Measurements from ENCODE around the gene PDE7B. TPM values are rescaled to one million over a fixed set of nuclear protein-coding genes. Genes with fewer than 3 reads are reported as not detected.

The PDE7B gene
- total RNA-seq, 1 donor from 2014 or later = 0.84 TPM

DNA sequence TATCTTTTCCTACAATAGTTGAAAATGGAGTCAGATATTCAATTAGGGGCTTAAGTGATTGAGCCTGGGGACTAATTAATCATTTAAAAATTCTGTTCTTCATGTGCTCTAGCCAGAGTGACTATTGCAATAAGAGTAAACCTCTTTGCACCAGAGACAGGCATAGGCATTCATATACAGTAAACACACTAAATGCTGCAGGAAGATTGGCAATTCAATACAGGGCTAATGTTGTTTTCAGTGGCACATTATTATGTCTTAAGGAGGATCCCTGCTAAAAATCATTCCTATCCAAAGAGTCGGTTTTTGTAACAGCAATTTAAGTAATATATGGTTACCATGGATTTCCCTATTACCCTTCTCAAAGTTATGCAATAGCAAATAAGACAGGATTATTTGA lies 1.2 kb downstream of the PDE7B start:
- Histone ChIP-seq H3K4me3 (ENCODE audit: low read depth, low read length) (peak overlapping the region; percentile 7), H3K27me3 (ENCODE audit: control insufficient read depth, insufficient read depth, low read length) (no peaks in the 10 kb centered on the region), H3K36me3 (ENCODE audit: control insufficient read depth, insufficient read depth, low read length) (no peaks in the 10 kb centered on the region)
- DNase-seq (ENCODE audit: low read depth) = no peak
- TF ChIP-seq, protein P1, sequence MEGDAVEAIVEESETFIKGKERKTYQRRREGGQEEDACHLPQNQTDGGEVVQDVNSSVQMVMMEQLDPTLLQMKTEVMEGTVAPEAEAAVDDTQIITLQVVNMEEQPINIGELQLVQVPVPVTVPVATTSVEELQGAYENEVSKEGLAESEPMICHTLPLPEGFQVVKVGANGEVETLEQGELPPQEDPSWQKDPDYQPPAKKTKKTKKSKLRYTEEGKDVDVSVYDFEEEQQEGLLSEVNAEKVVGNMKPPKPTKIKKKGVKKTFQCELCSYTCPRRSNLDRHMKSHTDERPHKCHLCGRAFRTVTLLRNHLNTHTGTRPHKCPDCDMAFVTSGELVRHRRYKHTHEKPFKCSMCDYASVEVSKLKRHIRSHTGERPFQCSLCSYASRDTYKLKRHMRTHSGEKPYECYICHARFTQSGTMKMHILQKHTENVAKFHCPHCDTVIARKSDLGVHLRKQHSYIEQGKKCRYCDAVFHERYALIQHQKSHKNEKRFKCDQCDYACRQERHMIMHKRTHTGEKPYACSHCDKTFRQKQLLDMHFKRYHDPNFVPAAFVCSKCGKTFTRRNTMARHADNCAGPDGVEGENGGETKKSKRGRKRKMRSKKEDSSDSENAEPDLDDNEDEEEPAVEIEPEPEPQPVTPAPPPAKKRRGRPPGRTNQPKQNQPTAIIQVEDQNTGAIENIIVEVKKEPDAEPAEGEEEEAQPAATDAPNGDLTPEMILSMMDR (IDR thresholded peaks at IDR 0.05; ENCODE audit: insufficient read depth, low read length, poor library complexity, severe bottlenecking) = no peak

DNA sequence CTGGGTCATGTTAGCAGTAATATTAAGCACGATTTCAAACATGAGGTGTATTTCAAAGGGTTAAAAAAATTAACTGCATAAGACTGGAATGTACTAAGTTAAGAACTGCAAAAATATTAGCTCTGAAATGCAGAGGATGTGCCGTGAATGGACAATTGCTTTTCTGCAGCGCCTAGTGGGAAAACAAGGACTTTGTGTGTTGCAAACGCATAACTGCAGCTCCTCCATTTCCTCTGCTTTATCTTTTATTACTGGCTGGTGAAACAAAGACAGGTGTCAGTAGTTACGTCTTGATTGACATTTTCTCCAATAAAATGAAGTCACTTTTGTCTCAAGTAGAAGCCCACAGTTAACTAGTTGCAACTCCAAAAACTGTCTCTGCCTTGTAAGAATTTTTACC lies 1.7 kb downstream of the PDE7B start:
- no peak for DNase-seq (ENCODE audit: low read depth)
- no peaks in the 10 kb centered on the region for H3K27me3 ChIP-seq (ENCODE audit: control insufficient read depth, insufficient read depth, low read length)
- no peak overlapping the region for H3K4me3 ChIP-seq (ENCODE audit: low read depth, low read length)
- TF ChIP-seq, protein P1 (IDR thresholded peaks at IDR 0.05; ENCODE audit: insufficient read depth, low read length, poor library complexity, severe bottlenecking) = no peak
- no peaks in the 10 kb centered on the region for H3K36me3 ChIP-seq (ENCODE audit: control insufficient read depth, insufficient read depth, low read length)

DNA sequence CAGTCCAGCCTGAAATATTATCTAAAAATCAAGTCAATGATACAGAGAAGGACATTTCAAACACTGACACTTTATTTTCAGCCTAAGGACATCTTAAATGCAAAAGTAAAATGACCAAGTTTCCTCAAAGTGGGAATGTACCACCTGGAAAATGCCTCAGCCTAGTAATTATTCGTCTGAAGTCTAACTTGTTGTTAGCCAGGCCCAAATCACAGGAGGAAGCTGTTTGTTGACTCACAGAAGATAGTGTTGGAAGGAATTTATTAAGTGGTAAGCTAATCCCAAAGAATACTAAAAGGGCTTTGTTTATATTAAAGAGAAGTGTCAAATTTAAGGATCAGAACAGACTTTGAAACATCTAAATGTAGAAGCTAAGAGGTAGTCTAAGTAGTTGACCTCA lies 2.5 kb downstream of the PDE7B start:
- Histone ChIP-seq H3K4me3 (ENCODE audit: low read depth, low read length) (no peak overlapping the region), H3K27me3 (ENCODE audit: control insufficient read depth, insufficient read depth, low read length) (no peaks in the 10 kb centered on the region), H3K36me3 (ENCODE audit: control insufficient read depth, insufficient read depth, low read length) (no peaks in the 10 kb centered on the region)
- TF ChIP-seq, protein P1 (IDR thresholded peaks at IDR 0.05; ENCODE audit: insufficient read depth, low read length, poor library complexity, severe bottlenecking) = no peak
- no peak for DNase-seq (ENCODE audit: low read depth)

GRCh38 chr6:135854799-135855198 lies 3.3 kb downstream of the PDE7B start:
- Histone ChIP-seq H3K36me3 (ENCODE audit: control insufficient read depth, insufficient read depth, low read length) (no peaks in the 10 kb centered on the region), H3K4me3 (ENCODE audit: low read depth, low read length) (no peak overlapping the region), H3K27me3 (ENCODE audit: control insufficient read depth, insufficient read depth, low read length) (no peaks in the 10 kb centered on the region)
- DNase-seq (ENCODE audit: low read depth) = no peak
- TF ChIP-seq, protein P1 (IDR thresholded peaks at IDR 0.05; ENCODE audit: insufficient read depth, low read length, poor library complexity, severe bottlenecking) = no peak

DNA sequence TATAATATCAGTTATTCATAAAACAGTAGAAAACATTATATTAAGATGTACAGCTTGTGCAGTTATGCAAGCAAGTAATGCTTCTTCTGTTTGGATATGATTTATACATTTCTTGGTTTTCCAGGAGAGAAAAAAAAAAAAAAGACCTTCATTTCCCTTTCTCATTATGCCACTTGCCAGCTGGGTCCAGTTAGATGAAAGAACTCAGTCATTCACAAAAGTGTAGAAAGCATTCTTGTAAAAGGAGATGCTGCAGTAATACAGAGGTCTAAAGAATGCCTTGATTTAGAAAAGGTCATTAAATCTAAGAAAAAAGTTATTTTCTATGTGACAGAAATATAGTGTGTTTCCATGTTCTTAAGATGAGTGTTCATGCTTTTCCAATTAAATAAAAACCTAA lies 7.4 kb downstream of the PDE7B start:
- H3K36me3 ChIP-seq (ENCODE audit: control insufficient read depth, insufficient read depth, low read length) = no peaks in the 10 kb centered on the region
- no peak for DNase-seq (ENCODE audit: low read depth)
- H3K27me3 ChIP-seq (ENCODE audit: control insufficient read depth, insufficient read depth, low read length) = no peaks in the 10 kb centered on the region
- no peak overlapping the region for H3K4me3 ChIP-seq (ENCODE audit: low read depth, low read length)
- TF ChIP-seq, protein P1 (IDR thresholded peaks at IDR 0.05; ENCODE audit: insufficient read depth, low read length, poor library complexity, severe bottlenecking) = no peak

DNA sequence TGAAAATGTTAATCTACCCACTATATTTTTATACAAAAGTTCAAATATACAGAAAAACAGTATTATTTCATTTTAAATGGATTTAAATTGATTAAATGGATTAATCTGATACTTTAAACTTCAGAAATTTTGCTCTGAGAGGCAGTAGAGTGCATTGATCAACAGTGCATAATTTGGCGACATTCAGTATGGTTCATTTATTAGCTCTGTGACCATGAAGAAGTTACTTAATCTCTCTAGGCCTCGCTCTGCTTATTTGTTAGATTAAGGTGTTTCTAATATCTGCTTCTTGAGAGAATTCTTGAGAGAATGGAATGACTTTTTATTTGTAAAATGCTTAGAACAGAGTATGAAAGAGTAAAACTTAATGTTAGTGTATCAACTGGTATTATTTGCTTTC lies 8.9 kb downstream of the PDE7B start:
- Histone ChIP-seq H3K36me3 (ENCODE audit: control insufficient read depth, insufficient read depth, low read length) (no peaks in the 10 kb centered on the region), H3K4me3 (ENCODE audit: low read depth, low read length) (no peak overlapping the region), H3K27me3 (ENCODE audit: control insufficient read depth, insufficient read depth, low read length) (no peaks in the 10 kb centered on the region)
- TF ChIP-seq, protein P1 (IDR thresholded peaks at IDR 0.05; ENCODE audit: insufficient read depth, low read length, poor library complexity, severe bottlenecking) = no peak
- DNase-seq (ENCODE audit: low read depth) = no peak

Data from kidney epithelial cell (primary cell).